K562 (cell line): ENCODE data around the gene RXFP3. TPM values are rescaled to one million over a fixed set of nuclear protein-coding genes. Genes with fewer than 3 reads are reported as not detected.

Source experiments
- ATAC-seq: fragments of 200-7000 bp; cut with Tn5 transposase; 3 replicates; pipeline ENCODE4 v1.9.1; 2020; ENCODE audit warnings: moderate library complexity
- BruUV-seq: library from RNA; stranded (reverse); fragments of 400-500 nt; replicated peaks from 2 replicates; lab custom pipeline; 2021; lab: Mats Ljungman, UMichigan
- CTCF ChIA-PET: fragments of 300-600 bp; formaldehyde crosslinking; extraction: SDS; loops from one replicate; lab custom pipeline; 2021; ENCODE audit warnings: low intra/inter-chr PET ratio; lab: Yijun Ruan, JAX
- POLR2A ChIA-PET: fragments of 300-600, 350-650 bp; sonication (Branson Sonifier 250); formaldehyde crosslinking; extraction: SDS; loops from one replicate; lab custom pipeline; 2021; ENCODE audit warnings: antibody characterized with exemption, inconsistent platforms; lab: Yijun Ruan, JAX
- DNase-seq, 4 experiments: peaks; one replicate each; pipeline versions ENCODE4 v3.0.0 to v3.0.0-alpha.2; 2011 to 2018; ENCODE audit warnings: low spot score in 3 of 4, mixed read lengths in 3 of 4; ENCODE audit errors: extremely low read depth in 1 of 4
- FAIRE-seq: peaks from 2 replicates; lab custom pipeline; 2011; peaks lifted over from hg19 to GRCh38; lab: Jason Lieb, UNC
- H2AFZ ChIP-seq: 2 replicates; pipeline ENCODE4 v1.6.0; 2011; ENCODE audit warnings: low read depth, low read length, control low read depth, inconsistent platforms
- H3K27ac ChIP-seq: fragments of 200-600 bp; 3 replicates; pipeline ENCODE4 v1.8.0; 2011; ENCODE audit warnings: low read depth, mild to moderate bottlenecking, control low read depth, inconsistent platforms, low read length, moderate library complexity, mixed read lengths; ENCODE audit errors: extremely low read depth
- H3K27me3 ChIP-seq, 2 experiments: fragments of 300-600 bp in 1 of 2; 2 replicates in 1 of 2; 3 replicates in 1 of 2; pipeline versions ENCODE4 v1.6.0 to v1.8.0; 2011; ENCODE audit warnings: inconsistent platforms in 2 of 2, low read length in 2 of 2, mild to moderate bottlenecking in 1 of 2, mixed read lengths in 1 of 2, moderate library complexity in 1 of 2; ENCODE audit not compliant: control insufficient read depth in 2 of 2, insufficient read depth in 2 of 2
- H3K36me3 ChIP-seq: fragments of 300-600 bp; 3 replicates; pipeline ENCODE4 v1.8.0; 2011; ENCODE audit warnings: mild to moderate bottlenecking, low read length, inconsistent platforms; ENCODE audit not compliant: control insufficient read depth, insufficient read depth
- H3K4me1 ChIP-seq, 2 experiments: fragments of 200-600 bp in 1 of 2; replicated peaks in 1 of 2; 2 replicates in 1 of 2; 3 replicates in 1 of 2; pipeline versions ENCODE4 v1.5.1 to v1.8.0; 2011; ENCODE audit warnings: inconsistent platforms in 2 of 2, low read length in 2 of 2, mild to moderate bottlenecking in 1 of 2, mixed read lengths in 1 of 2, moderate library complexity in 1 of 2; ENCODE audit not compliant: control insufficient read depth in 2 of 2, insufficient read depth in 2 of 2
- H3K4me2 ChIP-seq: 2 replicates; pipeline ENCODE4 v1.6.1; 2011; ENCODE audit warnings: low read length, control low read depth, inconsistent platforms, mixed read lengths; ENCODE audit not compliant: insufficient read depth
- H3K4me3 ChIP-seq: fragments of 200-600 bp; sonication (generic), shearing (Covaris generic); 2 replicates; pipeline ENCODE4 v1.5.1; 2016; ENCODE audit warnings: control low read depth, inconsistent platforms
- H3K79me2 ChIP-seq: fragments of 200-600 bp; 3 replicates; pipeline ENCODE4 v1.8.0; 2011; ENCODE audit warnings: low read length, inconsistent platforms; ENCODE audit not compliant: control insufficient read depth, insufficient read depth
- H3K9ac ChIP-seq, 2 experiments: 2 replicates each; pipeline versions ENCODE4 v1.6.0 to v1.6.1; 2011; ENCODE audit warnings: low read depth in 2 of 2, low read length in 2 of 2, control low read depth in 1 of 2, inconsistent platforms in 1 of 2, mild to moderate bottlenecking in 1 of 2, mixed read lengths in 1 of 2; ENCODE audit not compliant: insufficient read depth in 1 of 2
- H3K9me1 ChIP-seq: one replicate; pipeline ENCODE4 v1.6.0; 2011; ENCODE audit warnings: inconsistent platforms, mild to moderate bottlenecking, low read length, moderate library complexity; ENCODE audit not compliant: control insufficient read depth, insufficient read depth
- H3K9me3 ChIP-seq: replicated peaks from 2 replicates; pipeline ENCODE4 v1.5.1; 2011; ENCODE audit warnings: low read depth, low read length, inconsistent platforms; ENCODE audit not compliant: control insufficient read depth, insufficient read depth
- H4K20me1 ChIP-seq: replicated peaks from 2 replicates; pipeline ENCODE4 v1.6.1; 2011; ENCODE audit warnings: low read length, inconsistent platforms, mixed read lengths; ENCODE audit not compliant: control insufficient read depth, insufficient read depth
- FOXK1 ChIP-seq: sonication (generic); formaldehyde crosslinking; IDR thresholded peaks from 2 replicates; pipeline ENCODE4 v1.8.0; 2022; ENCODE audit warnings: missing genetic modification reagents, mild to moderate bottlenecking, borderline replicate concordance
- NRF1 ChIP-seq, 2 experiments: fragments of 450-650 bp; IDR thresholded peaks in 1 of 2; conservative IDR thresholded peaks in 1 of 2; 2 replicates each; pipeline ENCODE4 v1.6.1; 2014; ENCODE audit warnings: mild to moderate bottlenecking in 2 of 2
- SAFB2 ChIP-seq: fragments of 200-400 bp; formaldehyde crosslinking; IDR thresholded peaks from 2 replicates; pipeline ENCODE4 v1.6.1; 2018; ENCODE audit warnings: borderline replicate concordance, low read length, low read depth, moderate library complexity; ENCODE audit not compliant: severe bottlenecking
- ZBTB7A ChIP-seq: IDR thresholded peaks from 2 replicates; pipeline ENCODE4 v1.6.1; 2011; ENCODE audit warnings: low read depth, mild to moderate bottlenecking, low read length, moderate library complexity, borderline replicate concordance; ENCODE audit not compliant: control insufficient read depth
- ZKSCAN3 ChIP-seq: fragments of 250-450 bp; sonication (Bioruptor Pico); IDR thresholded peaks from 2 replicates; pipeline ENCODE4 v1.4.0; 2020
- ZNF217 ChIP-seq: sonication (generic); formaldehyde crosslinking; IDR thresholded peaks from 2 replicates; pipeline ENCODE4 v1.8.0; 2022; ENCODE audit warnings: mild to moderate bottlenecking, missing genetic modification reagents
- whole genome bisulfite sequencing: fragments of 100-300 bp; shearing (Covaris generic); methylation state at CpG from one replicate; pipeline ENCODE4 v1.1.6; 2016; ENCODE audit warnings: low coverage, mixed read lengths; ENCODE audit not compliant: insufficient coverage; ENCODE audit errors: missing lambda C conversion rate; 5-methylcytosine and 5-hydroxymethylcytosine counted together
- in situ Hi-C: fragments of 300-500 bp; cut with MboI; formaldehyde crosslinking; loops from 4 replicates; pipeline ENCODE4 v1.15.0; 2018; ENCODE audit warnings: inconsistent platforms, mixed read lengths
- intact Hi-C: fragments of 100-400 bp; cut with micrococcal nuclease; formaldehyde crosslinking; loops from 2 replicates; pipeline ENCODE4 v1.14.2; 2022
- polyA plus RNA-seq, 8 experiments: library from polyadenylated mRNA; depleted of rRNA in 4 of 8; stranded (reverse) in 5 of 8; unstranded in 3 of 8; fragments of >200 nt; fragmentation: Nextera tagmentation in 2 of 8; fragmentation: Illumina TruSeq in 1 of 8; extraction: Ambion mirVana in 2 of 8; extraction: Trizol in 1 of 8; gene quantifications; 2 replicates each; pipeline versions ENCODE4 v1.2.1 to v1.2.3, GENCODE V29; 2011 to 2014; ENCODE audit warnings: inconsistent platforms in 1 of 8, missing spikeins in 1 of 8
- total RNA-seq, 7 experiments: library from RNA; depleted of rRNA in 6 of 7; stranded (reverse); fragments of >200 nt in 6 of 7; fragmentation: Illumina TruSeq in 2 of 7; extraction: Trizol in 2 of 7; gene quantifications; 2 replicates each; pipeline versions ENCODE4 v1.2.1 to v1.2.3, GENCODE V29; 2011 to 2021; ENCODE audit warnings: low replicate concordance in 1 of 7
- TF ChIP-seq, protein P1 (sequence below): fragments of 250-450 bp; sonication (Bioruptor Pico); IDR thresholded peaks from 2 replicates; pipeline ENCODE4 v1.8.0; 2021; ENCODE audit warnings: borderline replicate concordance, mild to moderate bottlenecking, moderate library complexity; ENCODE audit not compliant: poor library complexity, severe bottlenecking
- TF ChIP-seq, protein P2 (sequence below): fragments of 250-450 bp; sonication (Bioruptor Pico); IDR thresholded peaks from 2 replicates; pipeline ENCODE4 v1.8.0; 2022; ENCODE audit warnings: inconsistent platforms, mild to moderate bottlenecking, moderate library complexity, borderline replicate concordance

RXFP3 gene
- total and polyA plus RNA-seq, 9 of the 15 experiments (the other 6 are each of a cell fraction or from before 2014, with no cell fraction given) = not detected

DNA sequence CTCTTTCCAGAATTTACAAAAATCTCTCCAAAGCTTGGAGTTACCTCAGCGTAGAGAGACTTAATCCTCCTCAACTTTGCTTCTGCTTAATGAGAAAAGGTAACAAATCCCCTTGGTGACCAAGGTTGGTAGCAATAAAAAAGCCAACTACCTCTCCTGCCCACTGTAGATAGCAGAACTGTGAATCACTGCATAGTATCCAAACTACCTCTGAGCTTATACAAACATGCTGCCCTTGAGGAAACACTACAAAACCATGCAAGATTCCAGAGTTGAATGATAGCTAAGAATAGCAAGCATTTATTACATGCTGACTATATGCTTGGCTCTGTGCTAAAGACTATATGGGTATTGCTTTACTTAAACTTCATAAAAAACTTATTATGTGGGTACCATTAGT lies 41.6 kb upstream of the RXFP3 start:
- no peak for FAIRE-seq
- in situ Hi-C loops = no loop called here
- POLR2A ChIA-PET = no interaction called here
- Histone ChIP-seq H3K36me3 (no peaks in the 10 kb centered on the region), H2AFZ (no peak overlapping the region), H3K4me3 (no peak overlapping the region), H4K20me1 (no peaks in the 10 kb centered on the region), H3K4me2 (no peak overlapping the region), H3K9ac (no peak overlapping the region), H3K4me1 (no peaks in the 10 kb centered on the region), H3K27me3 (peaks cover 19 to 25% of the 10 kb centered on the region in 2 experiments), H3K9me3 (no peaks in the 10 kb centered on the region), H3K27ac (no peak overlapping the region), H3K79me2 (no peaks in the 10 kb centered on the region), H3K9me1 (no peaks in the 10 kb centered on the region)
- BruUV-seq = no TSS peak
- ATAC-seq = no peak
- no peak for DNase-seq
- intact Hi-C loops = no loop called here
- CTCF ChIA-PET = no interaction called here
- no peak for TF ChIP-seq ZNF217 (CRISPR knock-in tag)
- TF ChIP-seq FOXK1 (CRISPR knock-in tag) = no peak
- 0% methylated on average over 1 of the region's 1 CpG for WGBS

DNA sequence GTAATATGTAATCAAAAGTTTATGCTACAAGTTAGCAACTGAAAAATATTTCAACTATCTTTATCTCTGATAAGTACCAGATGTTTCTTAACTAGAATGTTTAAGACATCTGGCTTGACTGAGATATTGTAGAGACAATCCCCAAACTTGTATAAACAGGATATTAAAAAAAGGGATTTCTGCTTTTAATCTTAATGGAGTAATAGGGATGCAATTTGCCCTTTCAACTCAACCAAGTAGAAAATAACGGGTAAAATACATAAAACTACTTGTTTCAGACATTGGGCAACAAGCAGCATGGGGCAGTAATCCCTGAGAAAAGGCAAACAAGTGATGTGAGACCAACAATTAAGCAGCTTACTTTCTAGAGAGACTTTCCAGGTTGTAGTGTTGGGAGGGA lies 35.0 kb upstream of the RXFP3 start:
- H3K9me1 ChIP-seq = no peaks in the 10 kb centered on the region
- CTCF ChIA-PET = no interaction called here
- no peaks in the 10 kb centered on the region for H3K36me3 ChIP-seq
- no TSS peak for BruUV-seq
- 0% methylated on average over 1 of the region's 1 CpG for WGBS
- no peak for FAIRE-seq
- no peaks in the 10 kb centered on the region for H4K20me1 ChIP-seq
- no peaks in the 10 kb centered on the region for H3K27me3 ChIP-seq
- TF ChIP-seq, protein P1, sequence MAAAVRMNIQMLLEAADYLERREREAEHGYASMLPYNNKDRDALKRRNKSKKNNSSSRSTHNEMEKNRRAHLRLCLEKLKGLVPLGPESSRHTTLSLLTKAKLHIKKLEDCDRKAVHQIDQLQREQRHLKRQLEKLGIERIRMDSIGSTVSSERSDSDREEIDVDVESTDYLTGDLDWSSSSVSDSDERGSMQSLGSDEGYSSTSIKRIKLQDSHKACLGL (CRISPR knock-in tag) = no peak
- TF ChIP-seq SAFB2 (no peak), NRF1 (conservative IDR thresholded peaks at IDR 0.05 in 1 of 2, IDR thresholded peaks at IDR 0.05 in 1 of 2) (no peak), ZKSCAN3 (no peak), ZBTB7A (no peak)
- TF ChIP-seq, protein P2, sequence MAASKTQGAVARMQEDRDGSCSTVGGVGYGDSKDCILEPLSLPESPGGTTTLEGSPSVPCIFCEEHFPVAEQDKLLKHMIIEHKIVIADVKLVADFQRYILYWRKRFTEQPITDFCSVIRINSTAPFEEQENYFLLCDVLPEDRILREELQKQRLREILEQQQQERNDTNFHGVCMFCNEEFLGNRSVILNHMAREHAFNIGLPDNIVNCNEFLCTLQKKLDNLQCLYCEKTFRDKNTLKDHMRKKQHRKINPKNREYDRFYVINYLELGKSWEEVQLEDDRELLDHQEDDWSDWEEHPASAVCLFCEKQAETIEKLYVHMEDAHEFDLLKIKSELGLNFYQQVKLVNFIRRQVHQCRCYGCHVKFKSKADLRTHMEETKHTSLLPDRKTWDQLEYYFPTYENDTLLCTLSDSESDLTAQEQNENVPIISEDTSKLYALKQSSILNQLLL (CRISPR knock-in tag) = no peak
- no peaks in the 10 kb centered on the region for H3K4me1 ChIP-seq
- H3K27ac ChIP-seq = no peak overlapping the region
- H2AFZ ChIP-seq = no peak overlapping the region
- no peak overlapping the region for H3K4me3 ChIP-seq
- POLR2A ChIA-PET = no interaction called here
- no peak overlapping the region for H3K4me2 ChIP-seq
- intact Hi-C loops (no loop called here), in situ Hi-C loops (no loop called here)
- ATAC-seq = no peak
- no peaks in the 10 kb centered on the region for H3K79me2 ChIP-seq
- DNase-seq = no peak
- no peak overlapping the region for H3K9ac ChIP-seq
- no peaks in the 10 kb centered on the region for H3K9me3 ChIP-seq
